ENCODE measurements around the gene INPP4A. TPM values are rescaled to one million over a fixed set of nuclear protein-coding genes. Genes with fewer than 3 reads are reported as not detected.

Gene INPP4A
- polyA plus RNA-seq, 1 experiment: 12.9 TPM

- POLR2A ChIA-PET: no interaction called here
- no peak overlapping the region for H3K4me3 ChIP-seq (ENCODE audit: low read depth, low read length)
- DNase-seq (ENCODE audit: low read depth, low spot score): no peak
- H3K27ac ChIP-seq (ENCODE audit: low read depth, low read length): no peak overlapping the region
- H3K9me3 ChIP-seq (ENCODE audit: control insufficient read depth, insufficient read depth, low read length): no peaks in the 10 kb centered on the region
- no peak for TF ChIP-seq CTCF (IDR thresholded peaks at IDR 0.05; ENCODE audit: low read depth, low read length)
- CTCF ChIA-PET: no interaction called here
- H3K27me3 ChIP-seq (ENCODE audit: control insufficient read depth, insufficient read depth, low read length): no peaks in the 10 kb centered on the region
Measured at GRCh38 chr2:98538280-98539041, 93.8 kb downstream of the INPP4A start.

- DNase-seq (ENCODE audit: low read depth, low spot score): no peak
- Histone ChIP-seq H3K27me3 (ENCODE audit: control insufficient read depth, insufficient read depth, low read length) (no peaks in the 10 kb centered on the region), H3K9me3 (ENCODE audit: control insufficient read depth, insufficient read depth, low read length) (no peaks in the 10 kb centered on the region), H3K27ac (ENCODE audit: low read depth, low read length) (no peak overlapping the region), H3K4me3 (ENCODE audit: low read depth, low read length) (no peak overlapping the region)
- CTCF ChIA-PET: no interaction called here
- no peak for TF ChIP-seq CTCF (IDR thresholded peaks at IDR 0.05; ENCODE audit: low read depth, low read length)
- POLR2A ChIA-PET: no interaction called here
Measured at GRCh38 chr2:98539056-98539735, 94.5 kb downstream of the INPP4A start.

GRCh38 chr2:98540536-98540935 is 95.9 kb downstream of the INPP4A start:
- TF ChIP-seq CTCF (IDR thresholded peaks at IDR 0.05; ENCODE audit: low read depth, low read length): no peak
- ChIA-PET POLR2A (no interaction called here), CTCF (no interaction called here)
- no peak for DNase-seq (ENCODE audit: low read depth, low spot score)
- Histone ChIP-seq H3K27ac (ENCODE audit: low read depth, low read length) (no peak overlapping the region), H3K9me3 (ENCODE audit: control insufficient read depth, insufficient read depth, low read length) (no peaks in the 10 kb centered on the region), H3K4me3 (ENCODE audit: low read depth, low read length) (no peak overlapping the region), H3K27me3 (ENCODE audit: control insufficient read depth, insufficient read depth, low read length) (no peaks in the 10 kb centered on the region)

- no peak for TF ChIP-seq CTCF (IDR thresholded peaks at IDR 0.05; ENCODE audit: low read depth, low read length)
- ChIA-PET CTCF (interaction anchor here (0.7 to 1.3 kb wide), 2 partner anchors 28 to 114 kb away, joined by 5 to 7 read pairs; no protein-coding TSS in a partner anchor), POLR2A (no interaction called here)
- no peak for DNase-seq (ENCODE audit: low read depth, low spot score)
- H3K4me3 ChIP-seq (ENCODE audit: low read depth, low read length): no peak overlapping the region
- H3K27me3 ChIP-seq (ENCODE audit: control insufficient read depth, insufficient read depth, low read length): no peaks in the 10 kb centered on the region
- no peak overlapping the region for H3K27ac ChIP-seq (ENCODE audit: low read depth, low read length)
- H3K9me3 ChIP-seq (ENCODE audit: control insufficient read depth, insufficient read depth, low read length): no peaks in the 10 kb centered on the region
Measured at GRCh38 chr2:98541489-98541888, 96.8 kb downstream of the INPP4A start.

GRCh38 chr2:98541906-98542305 is 97.2 kb downstream of the INPP4A start:
- CTCF ChIA-PET: interaction anchor here (0.6 to 1.3 kb wide), 3 partner anchors 27 to 157 kb away, joined by 3 to 7 read pairs (median 5); no protein-coding TSS in a partner anchor
- TF ChIP-seq CTCF (IDR thresholded peaks at IDR 0.05; ENCODE audit: low read depth, low read length): no peak
- Histone ChIP-seq H3K4me3 (ENCODE audit: low read depth, low read length) (no peak overlapping the region), H3K27me3 (ENCODE audit: control insufficient read depth, insufficient read depth, low read length) (no peaks in the 10 kb centered on the region), H3K27ac (ENCODE audit: low read depth, low read length) (no peak overlapping the region), H3K9me3 (ENCODE audit: control insufficient read depth, insufficient read depth, low read length) (no peaks in the 10 kb centered on the region)
- no peak for DNase-seq (ENCODE audit: low read depth, low spot score)
- POLR2A ChIA-PET: no interaction called here

All from AG04450 (cell line).